ENCODE data around the gene SARS2.
"Not testable (repeated sequence)": the region's sequence is repeated elsewhere in the genome, so short reads cannot be mapped to it uniquely, and the experiment has no call there.

The SARS2 gene

DNA sequence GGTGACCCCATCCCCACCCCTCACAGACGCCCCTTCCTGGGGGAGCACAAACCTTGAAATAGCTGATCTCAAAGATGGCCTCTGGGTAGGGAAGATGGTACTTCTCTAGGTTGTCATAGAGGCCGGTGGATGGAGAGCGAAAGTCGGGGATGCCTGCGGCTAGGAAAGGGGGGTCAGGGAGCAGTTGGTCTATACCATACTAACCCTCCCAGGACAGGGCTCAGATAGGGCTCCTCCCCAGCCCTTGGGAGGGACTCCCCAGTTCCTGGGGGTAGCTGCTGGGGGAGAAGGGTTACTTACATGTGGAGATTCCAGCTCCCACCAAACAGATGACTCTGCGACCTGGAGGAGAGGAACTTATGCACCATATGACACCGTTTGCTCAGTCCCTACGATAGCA, 40.8 kb downstream of the SARS2 start:
- ATAC-seq: no peak

DNA sequence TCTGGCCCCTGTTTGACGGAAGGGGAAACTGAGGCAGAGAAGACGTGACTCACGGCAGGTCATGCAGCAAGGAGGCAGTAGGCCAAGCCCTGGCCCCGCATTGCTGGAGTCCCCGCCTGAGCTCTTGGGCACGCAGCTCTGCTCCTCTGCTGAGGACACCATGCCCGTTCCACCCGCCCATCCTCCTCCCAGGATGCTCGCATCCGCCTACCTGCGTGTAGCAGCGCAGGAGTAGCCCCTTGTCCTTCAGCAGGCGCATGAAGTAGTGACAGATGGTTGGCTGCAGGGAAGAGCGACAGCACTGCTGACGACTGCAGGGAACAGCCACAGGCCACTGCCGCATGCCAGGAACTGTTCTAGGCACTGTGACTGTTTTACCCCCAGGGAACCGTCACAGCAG, 41.7 kb downstream of the SARS2 start:
- no peak for ATAC-seq

DNA sequence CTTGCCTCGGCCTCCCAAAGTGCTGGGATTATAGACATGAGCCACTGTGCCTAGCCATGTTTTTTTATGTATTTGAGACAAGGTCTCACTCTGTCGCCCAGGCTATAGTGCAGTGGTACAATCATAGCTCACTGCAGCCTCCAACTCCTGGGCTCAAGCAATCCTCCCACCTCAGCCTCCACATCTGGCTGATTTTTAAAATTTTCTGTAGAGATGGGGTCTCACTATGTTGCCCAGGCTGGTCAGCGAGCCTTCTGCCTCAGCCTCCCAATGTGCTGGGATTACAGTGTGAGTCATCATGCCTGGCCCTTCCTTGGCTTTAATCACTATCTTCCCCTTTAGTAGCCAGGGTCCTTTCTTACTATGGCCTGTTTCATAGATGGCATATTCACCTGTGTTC, 45.9 kb downstream of the SARS2 start:
- not testable (repeated sequence) for ATAC-seq

DNA sequence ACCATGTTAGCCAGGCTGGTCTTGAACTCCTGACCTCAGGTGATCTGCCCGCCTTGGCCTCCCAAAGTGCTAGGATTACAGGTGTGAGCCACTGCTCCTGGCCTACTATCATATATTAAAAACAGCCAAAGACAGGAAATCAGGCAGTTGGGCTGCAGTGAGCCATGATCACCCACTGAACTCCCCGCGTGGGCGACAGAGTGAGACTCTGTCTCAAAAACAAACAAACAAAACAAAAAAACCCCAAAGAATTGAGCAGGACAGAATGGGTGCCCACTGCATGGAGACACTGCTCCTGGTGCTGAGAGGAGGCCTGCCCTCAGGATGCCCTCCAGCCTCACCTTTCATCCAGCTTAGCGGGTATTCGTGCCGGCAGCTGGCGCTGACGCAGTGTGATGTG, 47.3 kb downstream of the SARS2 start:
- ATAC-seq: no peak

GRCh38 chr19:38880882-38881609, 49.5 kb downstream of the SARS2 start:
- ATAC-seq: no peak

GRCh38 chr19:38880076-38880881, 50.3 kb downstream of the SARS2 start:
- no peak for ATAC-seq

DNA sequence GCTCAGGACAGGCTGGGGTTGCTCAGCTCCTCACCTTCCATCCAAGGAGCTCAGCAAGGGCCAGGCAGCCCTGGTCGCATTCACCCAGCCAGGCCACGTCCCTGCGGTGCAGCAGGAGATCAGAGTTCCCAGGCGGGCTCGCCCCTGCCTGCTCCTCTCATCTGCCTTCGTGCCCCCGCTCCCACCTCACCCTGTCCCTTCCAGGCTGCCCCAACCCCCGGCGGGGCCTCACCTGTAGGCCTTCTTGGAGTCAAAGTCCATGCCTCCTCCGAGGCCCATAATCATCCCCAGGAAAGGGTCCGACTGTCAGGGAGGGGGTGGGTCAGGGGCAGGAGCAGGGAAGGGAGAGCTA, 51.2 kb downstream of the SARS2 start:
- no peak for ATAC-seq

GRCh38 chr19:38878575-38879399, 51.8 kb downstream of the SARS2 start:
- peak in 1 of 2 donors; percentile 11 for ATAC-seq

- peak; percentile 96 for ATAC-seq
Observed at GRCh38 chr19:38877781-38878574, 52.6 kb downstream of the SARS2 start, which contains the start of gene RINL. Gene RINL, minus strand, starts transcription at chr19:38878275. Its CDS starts 1,533 bp downstream, at chr19:38876742.

- no peak for ATAC-seq
Observed at GRCh38 chr19:38875656-38876395, 54.7 kb downstream of the SARS2 start.

- not testable (repeated sequence) for ATAC-seq
Observed at GRCh38 chr19:38873400-38873799, 57.2 kb downstream of the SARS2 start.

- no peak for ATAC-seq
Observed at GRCh38 chr19:38870612-38871011, 60.0 kb downstream of the SARS2 start.

- peak; percentile 94 to 95 for ATAC-seq
Observed at GRCh38 chr19:38869836-38870607, 60.5 kb downstream of the SARS2 start.

DNA sequence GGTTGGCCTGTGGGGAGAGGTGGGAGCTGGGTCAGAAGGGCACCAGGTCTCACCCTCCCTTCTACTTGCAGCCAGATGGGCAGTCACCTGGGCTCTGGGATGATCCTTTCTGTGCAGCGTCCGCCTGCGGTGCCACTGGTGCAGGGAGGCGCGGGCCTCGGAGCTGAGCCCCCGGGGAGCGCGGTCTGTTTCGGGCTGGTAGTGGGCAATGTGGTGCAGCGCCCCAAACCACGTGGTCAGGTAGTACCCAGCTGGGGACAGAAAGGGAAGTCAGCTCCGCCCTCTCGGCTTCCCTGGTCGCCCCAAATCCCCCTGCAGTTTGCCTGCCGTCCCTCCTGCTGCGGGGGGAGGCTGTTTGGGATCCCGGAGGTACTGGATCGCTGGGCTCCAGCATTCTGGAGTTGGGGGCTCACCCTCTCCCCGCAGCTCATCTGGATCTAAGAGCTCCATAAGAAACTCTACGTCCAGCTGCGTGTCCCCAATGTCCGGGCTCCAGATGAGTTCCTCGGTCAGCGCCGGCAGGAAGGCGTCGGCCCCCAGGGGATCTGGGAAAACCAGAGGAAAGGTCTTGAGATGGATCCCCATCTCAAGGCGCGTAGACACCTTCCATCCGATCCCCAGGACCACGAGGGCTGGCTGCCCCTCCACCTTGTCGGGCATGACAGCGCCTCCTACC, 61.3 kb downstream of the SARS2 start:
- no peak for ATAC-seq

GRCh38 chr19:38868551-38868950, 62.0 kb downstream of the SARS2 start:
- no peak for ATAC-seq

GRCh38 chr19:38867171-38867780, 63.3 kb downstream of the SARS2 start:
- no peak for ATAC-seq
